KG1 (cell line): Measurements from ENCODE around the gene CACNA1C.

Source experiments
- DNase-seq: peaks from one replicate; lab custom pipeline; 2025; lab: John Stamatoyannopoulos, UW

CACNA1C gene

DNA sequence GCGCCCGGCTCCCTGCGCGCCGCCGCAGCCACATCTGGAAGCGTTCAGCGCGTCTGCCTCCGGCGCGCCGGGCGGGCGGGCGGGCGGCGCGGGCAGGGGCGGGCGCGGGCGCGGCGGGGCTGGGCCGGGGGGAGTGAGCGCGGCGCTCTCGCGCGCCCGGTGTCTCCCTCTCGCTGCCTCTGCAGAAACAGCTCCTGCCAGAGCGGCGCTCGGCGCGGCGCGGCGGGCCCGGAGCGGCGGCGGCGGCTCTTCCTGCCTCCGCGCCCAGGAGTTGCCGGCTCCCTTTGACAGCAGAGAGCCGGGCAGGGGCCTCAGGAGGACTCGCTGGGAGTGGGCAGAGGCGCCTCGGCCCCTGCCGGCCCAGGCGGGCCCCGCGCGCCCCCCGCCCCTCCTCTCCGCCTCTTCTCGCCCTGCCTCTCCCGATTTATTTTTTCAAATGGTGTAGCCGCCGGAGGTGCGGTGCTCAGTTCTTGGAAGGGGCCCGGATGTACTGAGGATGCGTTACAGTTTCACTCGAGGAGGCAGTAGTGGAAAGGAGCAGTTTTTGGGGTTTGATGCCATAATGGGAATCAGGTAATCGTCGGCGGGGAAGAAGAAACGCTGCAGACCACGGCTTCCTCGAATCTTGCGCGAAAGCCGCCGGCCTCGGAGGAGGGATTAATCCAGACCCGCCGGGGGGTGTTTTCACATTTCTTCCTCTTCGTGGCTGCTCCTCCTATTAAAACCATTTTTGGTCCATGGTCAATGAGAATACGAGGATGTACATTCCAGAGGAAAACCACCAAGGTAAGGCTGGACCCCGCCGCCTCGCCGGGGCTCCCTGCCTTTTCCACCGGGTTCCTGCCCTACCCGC is at the start of gene CACNA1C:
Gene CACNA1C (plus strand): TSS at position 162 of the 853 bp plus-strand sequence. CDS start 576 bp downstream, at position 738.
- DNase-seq, result no peak

DNA sequence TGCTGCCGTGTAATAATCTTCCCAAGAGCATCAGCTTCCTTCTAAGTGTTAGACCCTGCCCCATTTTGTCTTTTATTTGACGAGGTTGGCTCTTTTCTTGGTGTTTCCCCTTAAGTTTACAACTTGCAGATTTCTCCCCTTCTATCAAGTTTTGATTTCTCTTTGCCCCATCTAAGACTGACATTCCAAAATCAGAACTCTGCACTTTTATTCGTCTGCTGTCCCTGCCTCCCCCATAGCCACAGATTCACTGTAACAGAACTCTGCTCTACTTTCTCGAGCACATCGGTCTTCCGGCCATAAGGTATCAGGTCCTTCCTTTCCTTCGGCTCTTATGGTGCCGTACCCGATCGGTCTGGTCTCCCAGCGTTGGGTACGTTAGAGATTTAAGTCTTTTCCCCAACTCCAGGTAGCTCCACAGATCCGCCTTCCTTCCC is 49.1 kb upstream of the CACNA1C start:
- DNase-seq, result peak; percentile 56

DNA sequence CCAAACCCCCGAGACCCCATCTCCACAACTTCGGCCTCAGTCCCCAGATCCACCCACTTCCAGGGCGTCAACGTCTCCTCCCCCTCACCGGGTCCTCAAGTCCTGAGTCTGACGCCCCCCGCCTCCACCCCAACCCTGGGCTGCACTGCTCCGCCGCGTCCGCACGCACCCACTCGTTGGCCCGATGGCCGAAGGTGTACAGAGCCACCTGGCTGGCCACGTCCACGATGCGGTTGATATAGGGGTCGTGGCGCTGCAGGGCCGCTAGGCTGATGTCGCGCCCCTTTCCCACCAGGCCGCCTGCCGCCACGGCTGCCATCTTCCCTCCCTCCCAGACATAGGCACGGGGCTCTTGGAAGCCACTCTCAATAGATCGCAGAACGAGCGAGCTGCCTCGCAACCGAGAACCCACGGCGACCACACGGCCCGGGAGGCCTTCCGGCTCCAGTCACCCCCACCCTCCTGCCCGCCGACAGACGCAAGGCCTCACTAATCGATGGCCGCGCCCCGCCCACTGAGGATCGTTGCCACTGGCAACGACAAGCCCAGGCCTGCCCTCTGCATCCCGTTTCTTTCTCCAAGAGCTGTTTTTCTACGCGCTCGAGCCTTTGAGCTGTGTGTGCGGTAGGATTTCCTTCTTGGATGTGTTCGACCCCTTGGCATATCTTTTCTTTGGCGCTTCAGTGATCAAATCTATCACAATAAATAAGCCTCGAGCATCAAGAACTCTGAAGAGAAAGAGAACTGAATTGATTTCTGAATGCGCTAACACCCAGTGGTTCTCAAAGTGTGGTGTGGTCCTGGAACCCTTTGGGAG is 48.5 kb upstream of the CACNA1C start, which contains the start of gene DCP1B:
Gene DCP1B (minus strand): TSS at position 345 of the 817 bp plus-strand sequence. CDS start 26 bp downstream, at position 319.
- peak; percentile 78 for DNase-seq

DNA sequence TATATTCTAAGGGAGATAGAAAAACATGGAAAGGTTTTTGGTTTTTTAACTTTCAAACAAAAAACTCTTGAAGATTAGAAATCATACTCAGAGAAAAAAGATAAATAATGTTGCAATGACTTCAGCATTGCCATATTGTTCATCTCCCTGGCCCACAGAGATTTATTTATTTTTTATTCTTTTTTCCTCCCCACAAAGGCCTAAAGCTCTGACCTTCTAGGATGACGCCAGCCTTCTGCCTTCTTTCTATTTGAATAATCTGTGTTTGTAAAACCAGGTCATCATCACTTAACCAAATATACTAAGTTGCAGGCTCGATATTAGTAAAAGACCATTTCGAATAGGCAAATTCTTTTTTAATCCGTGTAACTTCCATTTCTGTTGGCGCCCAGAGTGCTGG is 44.1 kb upstream of the CACNA1C start:
- no peak for DNase-seq

DNA sequence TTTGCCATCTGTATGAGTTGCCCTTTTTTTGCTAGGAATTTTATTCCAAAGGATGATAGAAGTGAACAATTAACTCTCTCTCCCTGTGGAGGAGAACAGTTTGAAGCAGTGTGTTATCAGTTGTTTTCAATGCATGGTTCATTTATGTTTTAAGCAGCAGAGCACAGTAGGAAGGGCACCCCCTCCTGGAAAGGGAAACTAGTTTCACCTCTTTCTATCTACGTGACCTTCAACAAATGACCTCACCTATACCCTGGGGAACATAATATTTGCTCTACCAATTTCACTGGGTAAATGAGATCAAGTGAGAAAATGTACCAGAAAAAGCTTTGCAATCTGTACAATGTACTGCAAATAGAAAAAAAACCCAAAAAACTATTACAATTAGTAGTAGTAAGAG is 43.2 kb upstream of the CACNA1C start:
- no peak for DNase-seq

DNA sequence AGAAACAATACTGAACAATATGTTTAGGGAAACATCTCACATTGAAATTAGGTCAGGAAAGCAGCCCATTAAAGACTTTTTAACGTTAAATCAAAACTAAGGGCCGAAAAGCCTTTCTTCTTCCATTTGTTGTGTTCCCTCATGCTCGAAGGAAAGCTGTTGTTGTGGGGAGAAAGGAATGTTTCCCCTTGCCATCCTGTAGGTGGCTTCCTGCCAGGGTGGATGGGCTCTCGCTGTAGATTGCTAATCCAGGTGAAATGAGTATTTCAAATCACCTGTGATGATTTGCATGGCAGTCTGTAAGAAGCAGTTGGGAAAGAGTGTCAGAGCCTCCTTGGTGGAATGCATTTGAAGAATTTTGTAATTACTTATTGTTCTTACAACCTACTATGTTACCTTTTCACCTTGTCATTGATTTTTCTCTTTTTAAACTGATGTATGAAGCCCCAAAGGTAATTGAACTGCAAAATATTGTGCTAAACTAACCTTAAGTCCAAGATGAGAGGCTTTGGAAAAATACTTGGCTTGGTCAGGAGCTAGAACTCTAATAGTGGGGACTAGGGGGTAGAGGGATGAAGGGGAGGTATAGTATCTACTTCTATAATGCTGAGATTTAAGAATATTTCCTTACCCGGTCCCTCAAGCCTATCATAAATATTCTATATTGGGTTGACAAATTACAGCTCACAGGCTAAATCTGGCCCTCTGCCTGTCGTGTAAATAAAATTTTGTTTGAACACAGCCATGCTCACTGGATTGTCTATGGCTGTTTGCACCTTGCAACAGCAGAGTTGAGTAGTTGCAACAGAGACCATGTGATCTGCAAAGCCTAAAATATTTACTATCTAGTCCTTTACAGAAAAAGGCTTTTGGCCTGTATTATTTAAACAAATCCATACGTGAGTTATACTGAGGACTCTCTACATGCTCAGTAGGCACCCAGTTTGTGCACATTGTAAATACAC is 40.9 kb upstream of the CACNA1C start:
- DNase-seq, result no peak

DNA sequence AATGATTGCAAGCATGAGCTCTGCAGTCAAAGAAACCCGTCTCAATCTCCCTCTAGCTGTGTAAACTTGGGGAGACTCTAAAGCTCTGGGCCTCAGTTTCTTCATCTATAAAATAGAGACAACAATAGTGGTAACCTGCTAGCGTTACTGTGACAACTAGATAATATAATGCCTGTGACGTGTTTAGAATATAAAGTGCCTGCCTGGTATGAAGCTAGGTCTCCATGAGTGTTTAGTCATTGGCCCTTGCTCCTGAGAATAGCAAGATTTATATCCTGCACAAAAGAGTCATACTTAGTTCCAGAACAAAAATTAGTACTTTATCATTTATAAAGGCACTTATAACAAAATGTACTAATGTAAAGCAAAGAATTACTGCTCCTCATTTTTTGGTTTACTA is 39.7 kb upstream of the CACNA1C start:
- DNase-seq, result no peak

DNA sequence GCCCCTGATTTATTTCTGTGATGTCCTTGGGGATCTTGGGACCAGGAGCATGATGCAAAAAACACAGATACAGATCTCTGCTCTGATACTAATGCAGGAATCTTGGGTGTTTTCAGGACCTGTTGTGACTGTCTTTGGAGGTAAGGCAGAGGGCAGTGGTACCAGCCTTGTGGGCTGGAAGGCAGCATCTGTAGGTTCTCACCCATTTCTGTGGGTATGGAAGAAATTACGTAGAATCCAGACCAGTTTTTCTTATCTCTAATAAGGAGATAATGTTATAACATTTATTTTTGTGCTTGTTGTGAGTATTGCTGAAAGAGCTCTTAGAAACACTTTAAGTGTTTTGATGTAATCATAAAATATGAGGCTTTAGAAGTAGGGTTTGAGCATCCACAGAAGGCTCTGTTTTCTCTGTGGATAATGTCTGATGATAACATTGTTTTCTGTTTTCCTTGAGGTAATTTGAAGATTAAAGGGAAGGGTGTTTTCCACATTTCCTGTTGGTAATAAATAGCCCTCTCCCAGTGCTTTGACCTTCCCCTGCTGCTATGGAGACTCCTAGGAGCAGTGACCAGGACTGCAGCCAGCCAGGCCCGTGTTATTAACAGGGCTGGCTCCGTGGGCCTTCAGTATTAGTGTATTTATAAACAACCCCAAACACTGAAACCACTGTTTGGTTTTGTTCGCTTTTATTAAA is 39.1 kb upstream of the CACNA1C start:
- no peak for DNase-seq

DNA sequence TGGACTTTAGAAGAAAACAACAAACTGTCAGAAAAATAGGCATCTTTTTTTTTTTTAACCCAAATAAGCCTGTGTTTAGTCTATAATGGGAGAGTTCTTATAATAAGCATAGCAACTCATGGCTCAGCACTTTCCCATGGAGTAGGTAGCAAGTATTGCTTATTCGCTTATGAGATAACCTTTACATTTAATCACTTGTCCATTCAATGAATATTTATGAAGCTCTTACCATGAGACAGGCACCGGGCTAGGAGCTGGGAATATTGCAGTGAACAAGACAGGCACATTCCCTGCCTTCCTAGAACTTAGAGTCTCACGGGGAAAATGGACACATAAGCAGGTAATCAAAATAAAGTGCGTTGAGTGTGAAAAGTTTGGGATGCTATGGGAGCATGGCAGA is 38.6 kb upstream of the CACNA1C start:
- no peak for DNase-seq

DNA sequence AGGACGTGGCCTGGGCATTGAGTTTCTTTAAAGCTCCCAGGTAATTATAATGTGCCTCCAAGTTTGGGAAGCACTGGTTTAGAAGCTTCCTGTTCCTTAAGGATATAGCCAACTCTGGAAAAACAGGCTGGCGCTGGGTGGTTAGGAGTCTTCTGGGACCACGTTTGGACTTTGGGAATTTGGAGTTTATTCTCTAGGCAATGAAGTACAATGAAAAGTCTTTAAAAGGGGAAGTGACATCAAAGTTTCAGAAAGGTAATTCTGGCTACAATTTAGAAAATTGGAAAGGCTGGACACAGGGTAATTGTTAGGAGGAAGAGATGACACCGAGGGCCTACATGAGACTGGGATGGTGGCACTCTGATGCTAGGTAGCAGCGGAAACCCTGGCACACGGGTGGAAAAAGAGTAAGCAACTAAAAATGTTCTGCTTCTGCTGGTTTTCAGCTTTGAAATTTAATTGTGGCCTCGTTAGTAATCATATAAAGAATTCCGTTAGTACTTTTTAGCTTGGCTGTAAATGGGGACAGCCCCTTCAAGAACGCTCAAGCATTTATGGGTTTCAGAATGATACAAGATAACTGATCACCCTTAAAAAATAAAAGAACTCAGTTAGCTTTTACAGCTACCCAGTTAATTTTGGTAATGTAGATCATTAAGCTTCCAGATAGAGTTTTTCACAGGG is 35.8 kb upstream of the CACNA1C start:
- no peak for DNase-seq

DNA sequence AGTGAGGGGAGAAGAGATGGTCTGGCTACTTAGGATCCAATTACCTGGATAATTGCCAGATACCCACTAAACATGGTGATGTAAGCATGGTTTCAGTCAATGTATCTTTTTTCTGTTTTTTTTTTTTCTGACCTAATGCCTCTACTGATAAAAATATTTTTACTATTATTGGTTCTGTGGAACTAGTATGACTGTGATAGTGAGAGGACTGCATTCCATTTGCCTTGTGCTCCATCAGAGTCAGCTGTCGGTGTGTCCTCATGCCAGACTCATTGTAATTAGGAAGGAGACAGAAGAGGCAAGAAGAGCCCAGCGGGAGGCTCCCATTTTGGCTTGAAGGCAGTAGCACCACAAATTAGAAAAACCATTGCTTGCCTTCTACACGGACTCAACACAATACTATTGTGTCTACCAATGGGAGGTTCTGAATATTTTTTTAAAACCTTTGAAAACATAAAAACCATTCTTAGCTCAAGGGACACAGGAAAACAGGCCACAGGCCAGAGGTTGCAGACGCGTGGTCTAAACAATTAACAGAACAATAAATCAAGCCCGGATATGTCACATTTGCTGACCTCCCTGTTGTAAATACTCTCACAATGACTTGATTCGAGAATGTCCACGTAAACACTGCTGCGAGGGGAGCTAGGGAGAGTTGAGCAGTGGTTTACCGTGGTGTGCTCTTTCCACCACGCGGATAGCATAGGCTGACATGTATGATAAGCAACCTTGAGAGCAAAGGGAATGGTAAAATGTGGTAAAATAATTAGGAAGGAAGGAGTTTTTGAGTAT is 35.0 kb upstream of the CACNA1C start:
- DNase-seq, result no peak

DNA sequence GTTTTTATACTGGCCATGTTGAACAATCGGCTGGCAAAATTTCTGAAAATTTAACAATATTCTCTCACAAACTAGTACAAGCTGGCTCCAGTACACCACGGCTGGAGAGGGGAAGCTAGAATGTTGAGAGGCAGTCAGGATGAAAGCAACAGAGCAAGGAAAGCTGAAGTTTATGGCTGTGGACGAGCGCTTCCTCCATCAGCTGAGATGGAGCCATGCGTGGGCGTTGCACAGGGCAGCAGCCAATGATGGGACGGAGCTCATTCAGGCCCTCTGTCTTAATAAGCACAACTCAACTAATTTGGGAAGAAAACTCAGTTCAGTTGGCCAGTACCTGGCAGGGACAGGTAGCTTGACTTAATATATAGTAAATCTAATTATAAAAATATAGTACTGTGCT is 34.4 kb upstream of the CACNA1C start:
- no peak for DNase-seq

DNA sequence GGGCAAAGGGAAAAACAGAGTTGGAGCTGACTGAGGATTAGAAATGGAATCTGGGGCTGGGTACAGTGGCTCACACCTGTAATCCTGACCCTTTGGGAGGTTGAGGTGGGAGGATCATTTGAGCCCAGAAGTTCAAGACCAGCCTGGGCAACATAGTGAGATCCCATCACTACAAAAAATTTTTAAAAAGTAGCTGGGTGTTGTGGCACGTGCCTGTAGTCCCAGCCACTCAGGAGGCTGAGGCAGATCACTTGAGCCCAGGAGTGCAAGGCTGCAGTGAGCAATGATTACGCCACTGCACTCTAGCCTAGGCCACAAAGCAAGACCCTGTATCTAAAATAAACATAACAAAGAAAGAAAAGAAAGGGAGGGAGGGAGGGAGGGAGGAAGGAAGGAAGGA is 33.7 kb upstream of the CACNA1C start:
- no peak for DNase-seq

DNA sequence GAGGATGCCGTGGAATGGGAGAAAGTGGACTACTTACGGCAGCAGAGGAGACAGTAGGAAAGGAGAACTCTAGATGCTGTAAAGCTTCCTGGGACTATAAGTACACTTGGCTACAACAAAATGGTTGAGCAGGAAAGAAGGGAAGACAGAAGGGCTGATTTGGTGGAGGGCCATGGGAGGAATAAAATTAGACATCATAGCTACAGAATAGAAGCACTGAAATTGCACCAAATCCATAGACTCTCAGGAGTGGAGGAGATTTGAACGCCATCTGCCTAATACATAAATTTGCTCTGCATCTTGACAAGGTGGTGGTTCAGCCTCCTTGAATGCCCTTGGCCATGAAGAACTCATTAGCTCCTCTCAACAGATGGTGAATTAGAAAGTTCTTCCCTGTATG is 32.3 kb upstream of the CACNA1C start:
- no peak for DNase-seq

DNA sequence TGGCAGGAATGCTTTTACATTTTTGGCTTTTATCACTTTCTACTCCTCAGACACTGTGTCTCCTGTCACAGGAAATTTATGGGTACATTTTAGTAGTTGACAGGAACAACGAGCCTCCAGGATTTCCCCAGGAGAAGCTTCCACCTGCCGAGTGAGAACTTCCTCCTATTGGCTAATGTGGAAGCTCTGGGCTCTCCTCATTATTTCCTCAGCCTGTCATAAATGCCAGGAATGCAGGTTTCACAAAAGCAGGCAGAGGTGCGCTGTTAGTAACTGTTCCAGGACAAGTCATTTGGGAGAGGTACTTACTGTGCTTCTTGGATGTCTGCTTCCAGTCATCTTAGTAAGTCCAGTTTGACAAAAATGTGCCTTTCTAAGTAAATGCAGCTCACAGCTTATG is 29.4 kb upstream of the CACNA1C start:
- DNase-seq, result no peak

DNA sequence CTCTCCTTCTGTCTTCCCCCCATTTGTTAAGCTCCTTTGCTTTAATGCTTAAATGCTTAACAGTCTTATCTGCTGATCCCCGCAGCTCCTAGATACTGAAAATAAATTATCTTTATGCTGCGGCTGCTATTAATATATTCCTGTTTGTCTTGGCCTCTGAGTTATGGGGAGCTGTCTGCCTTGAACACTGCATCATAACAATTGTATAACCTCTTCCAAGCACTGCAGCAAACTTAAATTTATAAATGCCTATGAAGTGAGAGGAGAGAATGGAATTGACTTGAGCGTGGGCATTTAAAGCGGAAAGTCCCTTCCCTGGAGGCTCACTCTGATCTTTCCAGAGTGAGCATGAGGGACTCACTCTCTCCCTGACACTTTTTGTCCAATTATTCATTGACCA is 25.4 kb upstream of the CACNA1C start:
- no peak for DNase-seq

DNA sequence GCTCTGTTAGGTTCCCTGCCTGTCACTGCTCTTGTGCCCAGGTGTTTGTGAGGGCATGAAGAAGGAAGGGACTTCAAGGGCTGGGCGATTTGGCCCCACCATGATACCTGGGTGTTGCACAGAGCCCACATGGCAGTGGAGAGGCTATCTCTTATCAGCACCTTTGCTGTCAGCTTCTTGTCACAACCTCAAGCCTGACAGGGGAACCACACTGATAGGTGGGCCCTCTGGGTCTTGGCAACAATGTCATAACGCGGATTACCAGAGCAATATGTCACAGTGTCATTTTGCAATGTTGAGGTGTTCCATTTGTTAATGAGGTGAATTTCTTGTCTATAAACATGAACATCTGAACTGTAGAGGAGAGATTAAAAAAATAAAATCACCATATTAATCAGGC is 22.9 kb upstream of the CACNA1C start:
- DNase-seq, result no peak

DNA sequence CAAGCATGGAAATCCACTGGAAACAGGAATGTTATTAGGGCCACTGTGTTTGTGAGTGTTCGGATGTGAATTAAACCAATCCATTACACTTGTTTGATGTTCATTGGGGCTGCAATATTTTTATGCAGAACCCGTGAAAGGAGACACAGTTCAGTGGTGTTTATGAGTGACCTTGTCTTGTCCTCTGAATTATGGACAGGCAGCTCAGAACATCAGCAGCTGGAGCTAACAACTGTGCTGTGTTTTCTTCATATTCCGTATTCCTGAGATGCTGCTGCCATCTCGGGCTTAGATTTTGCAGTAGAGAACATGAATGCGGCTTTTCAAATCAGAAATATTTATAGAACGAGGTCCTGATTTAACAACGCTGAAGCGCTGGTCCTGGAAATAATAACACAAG is 20.3 kb upstream of the CACNA1C start:
- DNase-seq, result no peak

DNA sequence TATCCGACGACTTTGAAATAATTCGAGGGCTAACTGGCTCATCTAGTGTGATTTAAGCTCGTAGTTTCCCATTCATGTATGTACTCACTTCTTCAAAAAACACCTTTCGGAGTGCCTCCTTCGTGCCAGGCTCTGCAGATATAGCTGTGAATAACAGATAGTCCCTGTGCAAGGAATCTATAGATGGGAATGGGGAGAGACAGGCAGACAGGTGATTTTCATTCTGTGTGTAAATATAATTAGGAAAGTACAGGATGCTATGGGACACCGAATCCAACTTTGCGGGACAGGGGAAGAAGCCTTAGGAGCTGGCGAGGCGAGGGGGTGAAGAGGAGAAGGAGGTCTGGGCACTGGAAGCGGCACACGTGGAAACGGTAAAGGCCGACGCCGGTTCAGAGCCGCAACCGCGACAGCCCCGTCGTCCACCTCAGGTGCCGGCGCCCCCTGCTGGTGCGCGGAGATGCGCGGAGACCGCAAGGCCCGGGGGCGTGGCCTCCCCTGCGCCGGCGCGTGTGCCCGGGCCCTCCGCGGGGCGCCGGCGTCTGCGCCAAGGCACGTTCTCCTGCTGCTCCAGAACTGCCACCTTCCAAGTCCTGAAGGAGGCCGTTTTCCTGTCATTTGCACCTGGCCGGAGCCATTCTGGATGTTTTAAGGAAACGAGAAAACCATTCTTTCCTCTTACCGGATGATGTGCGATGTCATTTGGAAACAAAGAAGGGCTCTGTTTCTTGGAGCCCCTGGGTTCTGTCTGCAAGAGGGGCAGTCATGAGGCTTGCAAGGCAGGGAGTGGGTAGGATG is 18.0 kb upstream of the CACNA1C start:
- peak; percentile 38 for DNase-seq
